HL-60 (cell line): Measurements from ENCODE around the gene PIP5K1C.

Source experiments
- DNase-seq, 2 experiments: peaks; one replicate each; pipeline ENCODE4 v3.0.0-alpha.2; 2010 to 2020; ENCODE audit warnings: low read depth in 1 of 2, low spot score in 1 of 2
- H3K27ac ChIP-seq: fragments of 250-450 bp; sonication (Bioruptor Pico); replicated peaks from 2 replicates; pipeline ENCODE4 v1.5.1; 2020; ENCODE audit warnings: mild to moderate bottlenecking, moderate library complexity
- H3K27me3 ChIP-seq: fragments of 250-450 bp; sonication (Bioruptor Pico); 2 replicates; pipeline ENCODE4 v1.5.1; 2021; ENCODE audit warnings: mild to moderate bottlenecking, moderate library complexity; ENCODE audit not compliant: insufficient read depth, poor library complexity, severe bottlenecking
- H3K4me3 ChIP-seq: replicated peaks from 2 replicates; pipeline ENCODE4 v1.5.1; 2011; ENCODE audit warnings: mild to moderate bottlenecking, control low read depth, low read length; ENCODE audit not compliant: insufficient read depth
- GABPA ChIP-seq: IDR thresholded peaks from 2 replicates; pipeline ENCODE4 v1.6.1; 2012; ENCODE audit warnings: low read depth
- POLR2AphosphoS5 ChIP-seq: IDR thresholded peaks from 2 replicates; pipeline ENCODE4 v1.6.1; 2012; ENCODE audit warnings: low read depth
- REST ChIP-seq: IDR thresholded peaks from 2 replicates; pipeline ENCODE4 v1.6.1; 2012; ENCODE audit warnings: low read depth; ENCODE audit not compliant: insufficient replicate concordance
- SPI1 ChIP-seq: IDR thresholded peaks from 2 replicates; pipeline ENCODE4 v1.6.1; 2012; ENCODE audit warnings: low read depth, mild to moderate bottlenecking, borderline replicate concordance
- TF ChIP-seq, protein P1 (sequence below): IDR thresholded peaks from one replicate; pipeline ENCODE4 v1.5.1; 2011; ENCODE audit warnings: low read length, control low read depth, inconsistent platforms; ENCODE audit not compliant: insufficient read depth

PIP5K1C gene

DNA sequence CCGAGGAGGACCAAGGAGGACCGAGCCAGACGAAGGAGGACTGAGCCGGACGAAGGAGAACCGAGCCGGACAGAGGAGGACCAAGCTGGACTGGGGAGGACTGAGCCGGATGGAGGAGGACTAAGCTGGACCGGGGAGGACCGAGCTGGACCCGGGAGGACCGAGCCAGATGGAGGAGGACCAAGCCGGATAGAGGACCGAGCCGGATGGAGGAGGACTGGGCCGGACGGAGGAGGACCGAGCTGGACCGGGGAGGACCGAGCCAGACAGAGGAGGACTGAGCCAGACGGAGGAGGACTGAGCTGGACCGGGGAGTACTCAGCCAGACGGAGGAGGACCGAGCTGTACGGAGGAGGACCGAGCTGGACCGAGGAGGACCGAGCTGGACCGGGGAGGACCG is 3.2 kb downstream of the PIP5K1C start:
- no peak overlapping the region for H3K27ac ChIP-seq
- no peaks in the 10 kb centered on the region for H3K27me3 ChIP-seq
- TF ChIP-seq GABPA (no peak), SPI1 (no peak), POLR2AphosphoS5 (no peak), REST (no peak)
- TF ChIP-seq, protein P1, sequence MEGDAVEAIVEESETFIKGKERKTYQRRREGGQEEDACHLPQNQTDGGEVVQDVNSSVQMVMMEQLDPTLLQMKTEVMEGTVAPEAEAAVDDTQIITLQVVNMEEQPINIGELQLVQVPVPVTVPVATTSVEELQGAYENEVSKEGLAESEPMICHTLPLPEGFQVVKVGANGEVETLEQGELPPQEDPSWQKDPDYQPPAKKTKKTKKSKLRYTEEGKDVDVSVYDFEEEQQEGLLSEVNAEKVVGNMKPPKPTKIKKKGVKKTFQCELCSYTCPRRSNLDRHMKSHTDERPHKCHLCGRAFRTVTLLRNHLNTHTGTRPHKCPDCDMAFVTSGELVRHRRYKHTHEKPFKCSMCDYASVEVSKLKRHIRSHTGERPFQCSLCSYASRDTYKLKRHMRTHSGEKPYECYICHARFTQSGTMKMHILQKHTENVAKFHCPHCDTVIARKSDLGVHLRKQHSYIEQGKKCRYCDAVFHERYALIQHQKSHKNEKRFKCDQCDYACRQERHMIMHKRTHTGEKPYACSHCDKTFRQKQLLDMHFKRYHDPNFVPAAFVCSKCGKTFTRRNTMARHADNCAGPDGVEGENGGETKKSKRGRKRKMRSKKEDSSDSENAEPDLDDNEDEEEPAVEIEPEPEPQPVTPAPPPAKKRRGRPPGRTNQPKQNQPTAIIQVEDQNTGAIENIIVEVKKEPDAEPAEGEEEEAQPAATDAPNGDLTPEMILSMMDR: no peak
- no peak for DNase-seq
- H3K4me3 ChIP-seq: no peak overlapping the region

DNA sequence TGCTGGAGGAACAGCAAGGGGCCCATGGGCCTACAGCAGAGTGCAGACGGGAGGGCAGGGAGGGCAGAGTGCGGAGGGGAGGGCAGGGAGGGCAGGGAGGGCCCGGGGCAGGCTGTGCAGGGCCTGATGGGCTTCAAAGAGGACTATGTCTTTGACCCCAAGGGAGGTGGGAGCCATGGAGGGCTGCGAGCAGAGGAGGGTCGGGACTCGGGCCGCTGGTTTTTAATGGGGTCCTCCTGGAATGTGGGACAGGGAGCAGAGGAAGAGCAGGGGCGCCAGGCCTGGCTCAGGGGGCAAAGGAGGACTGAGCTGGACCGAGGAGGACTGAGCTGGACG is 3.6 kb downstream of the PIP5K1C start:
- no peak for TF ChIP-seq POLR2AphosphoS5
- TF ChIP-seq SPI1: no peak
- no peak for TF ChIP-seq GABPA
- no peak for TF ChIP-seq REST
- TF ChIP-seq, protein P1: no peak
- no peak for DNase-seq
- Histone ChIP-seq H3K27ac (no peak overlapping the region), H3K4me3 (no peak overlapping the region), H3K27me3 (no peaks in the 10 kb centered on the region)

- Histone ChIP-seq H3K27me3 (no peaks in the 10 kb centered on the region), H3K4me3 (no peak overlapping the region), H3K27ac (no peak overlapping the region)
- DNase-seq: no peak
- TF ChIP-seq, protein P1: no peak
- TF ChIP-seq GABPA (no peak), SPI1 (no peak), REST (no peak), POLR2AphosphoS5 (no peak)
Observed at GRCh38 chr19:3695986-3696659, 4.1 kb downstream of the PIP5K1C start.
